ENCODE measurements around the gene PHF12.

PHF12 gene

GRCh38 chr17:28925912-28926365 lies 25.4 kb downstream of the PHF12 start:
- Histone ChIP-seq H3K36me3 (ENCODE audit: control insufficient read depth, insufficient read depth, low read length, severe bottlenecking) (peaks cover 48% of the 10 kb centered on the region), H3K4me1 (ENCODE audit: control insufficient read depth, insufficient read depth, low read length) (peaks cover 13% of the 10 kb centered on the region), H3K4me3 (ENCODE audit: low read length) (peak overlapping the region; percentile 21), H3K9me3 (ENCODE audit: control insufficient read depth, low read length) (peaks cover 9% of the 10 kb centered on the region), H3K9ac (ENCODE audit: low read length) (no peak overlapping the region), H3K27me3 (replicated peaks; ENCODE audit: control insufficient read depth, insufficient read depth, low read length) (no peaks in the 10 kb centered on the region)
- peak; percentile 63 for DNase-seq (ENCODE audit: low read depth)

GRCh38 chr17:28920201-28920600 lies 31.1 kb downstream of the PHF12 start:
- H3K9ac ChIP-seq (ENCODE audit: low read length), result no peak overlapping the region
- H3K9me3 ChIP-seq (ENCODE audit: control insufficient read depth, low read length), result no peaks in the 10 kb centered on the region
- H3K4me3 ChIP-seq (ENCODE audit: low read length), result no peak overlapping the region
- peaks cover 12% of the 10 kb centered on the region for H3K4me1 ChIP-seq (ENCODE audit: control insufficient read depth, insufficient read depth, low read length)
- peaks cover 84% of the 10 kb centered on the region for H3K36me3 ChIP-seq (ENCODE audit: control insufficient read depth, insufficient read depth, low read length, severe bottlenecking)
- DNase-seq (ENCODE audit: low read depth), result no peak
- H3K27me3 ChIP-seq (replicated peaks; ENCODE audit: control insufficient read depth, insufficient read depth, low read length), result no peaks in the 10 kb centered on the region

GRCh38 chr17:28918295-28918694 lies 33.0 kb downstream of the PHF12 start:
- no peak for DNase-seq (ENCODE audit: low read depth)
- no peaks in the 10 kb centered on the region for H3K27me3 ChIP-seq (replicated peaks; ENCODE audit: control insufficient read depth, insufficient read depth, low read length)
- peaks cover 9% of the 10 kb centered on the region for H3K4me1 ChIP-seq (ENCODE audit: control insufficient read depth, insufficient read depth, low read length)
- H3K36me3 ChIP-seq (ENCODE audit: control insufficient read depth, insufficient read depth, low read length, severe bottlenecking), result peaks cover 89% of the 10 kb centered on the region
- H3K9ac ChIP-seq (ENCODE audit: low read length), result no peak overlapping the region
- no peak overlapping the region for H3K4me3 ChIP-seq (ENCODE audit: low read length)
- no peaks in the 10 kb centered on the region for H3K9me3 ChIP-seq (ENCODE audit: control insufficient read depth, low read length)

- no peak overlapping the region for H3K4me3 ChIP-seq (ENCODE audit: low read length)
Measured at GRCh38 chr17:28917465-28917864, 33.9 kb downstream of the PHF12 start.

GRCh38 chr17:28917029-28917428 lies 34.3 kb downstream of the PHF12 start:
- Histone ChIP-seq H3K9ac (ENCODE audit: low read length) (no peak overlapping the region), H3K27me3 (replicated peaks; ENCODE audit: control insufficient read depth, insufficient read depth, low read length) (no peaks in the 10 kb centered on the region), H3K4me1 (ENCODE audit: control insufficient read depth, insufficient read depth, low read length) (peaks cover 9% of the 10 kb centered on the region), H3K4me3 (ENCODE audit: low read length) (no peak overlapping the region), H3K9me3 (ENCODE audit: control insufficient read depth, low read length) (no peaks in the 10 kb centered on the region), H3K36me3 (ENCODE audit: control insufficient read depth, insufficient read depth, low read length, severe bottlenecking) (peaks cover 92% of the 10 kb centered on the region)
- DNase-seq (ENCODE audit: low read depth), result no peak

More at GRCh38 chr17:28917465-28917864, 33.9 kb downstream of the PHF12 start:
- Histone ChIP-seq H3K4me1 (ENCODE audit: control insufficient read depth, insufficient read depth, low read length) (peaks cover 9% of the 10 kb centered on the region), H3K27me3 (replicated peaks; ENCODE audit: control insufficient read depth, insufficient read depth, low read length) (no peaks in the 10 kb centered on the region), H3K9ac (ENCODE audit: low read length) (peak overlapping the region; percentile 36), H3K36me3 (ENCODE audit: control insufficient read depth, insufficient read depth, low read length, severe bottlenecking) (peaks cover 89% of the 10 kb centered on the region), H3K9me3 (ENCODE audit: control insufficient read depth, low read length) (no peaks in the 10 kb centered on the region)
- no peak for DNase-seq (ENCODE audit: low read depth)

- H3K27me3 ChIP-seq (replicated peaks; ENCODE audit: control insufficient read depth, insufficient read depth, low read length), result no peaks in the 10 kb centered on the region
- no peak overlapping the region for H3K9ac ChIP-seq (ENCODE audit: low read length)
- no peak overlapping the region for H3K4me3 ChIP-seq (ENCODE audit: low read length)
- no peaks in the 10 kb centered on the region for H3K9me3 ChIP-seq (ENCODE audit: control insufficient read depth, low read length)
- peak; percentile 63 for DNase-seq (ENCODE audit: low read depth)
- peaks cover 92% of the 10 kb centered on the region for H3K36me3 ChIP-seq (ENCODE audit: control insufficient read depth, insufficient read depth, low read length, severe bottlenecking)
- peaks cover 9% of the 10 kb centered on the region for H3K4me1 ChIP-seq (ENCODE audit: control insufficient read depth, insufficient read depth, low read length)
Measured at GRCh38 chr17:28916302-28916934, 34.9 kb downstream of the PHF12 start.

GRCh38 chr17:28912938-28913333 lies 38.4 kb downstream of the PHF12 start:
- Histone ChIP-seq H3K4me1 (ENCODE audit: control insufficient read depth, insufficient read depth, low read length) (peaks cover 21% of the 10 kb centered on the region), H3K27me3 (replicated peaks; ENCODE audit: control insufficient read depth, insufficient read depth, low read length) (no peaks in the 10 kb centered on the region), H3K9ac (ENCODE audit: low read length) (no peak overlapping the region), H3K36me3 (ENCODE audit: control insufficient read depth, insufficient read depth, low read length, severe bottlenecking) (peaks cover 96% of the 10 kb centered on the region), H3K9me3 (ENCODE audit: control insufficient read depth, low read length) (no peaks in the 10 kb centered on the region), H3K4me3 (ENCODE audit: low read length) (no peak overlapping the region)
- DNase-seq (ENCODE audit: low read depth), result no peak

GRCh38 chr17:28912281-28912937 lies 38.9 kb downstream of the PHF12 start:
- H3K4me1 ChIP-seq (ENCODE audit: control insufficient read depth, insufficient read depth, low read length), result peaks cover 21% of the 10 kb centered on the region

GRCh38 chr17:28911411-28912045 lies 39.8 kb downstream of the PHF12 start:
- DNase-seq (ENCODE audit: low read depth), result no peak
- H3K27me3 ChIP-seq (replicated peaks; ENCODE audit: control insufficient read depth, insufficient read depth, low read length), result no peaks in the 10 kb centered on the region
- no peaks in the 10 kb centered on the region for H3K9me3 ChIP-seq (ENCODE audit: control insufficient read depth, low read length)
- no peak overlapping the region for H3K9ac ChIP-seq (ENCODE audit: low read length)
- peaks cover 20% of the 10 kb centered on the region for H3K4me1 ChIP-seq (ENCODE audit: control insufficient read depth, insufficient read depth, low read length)
- peaks cover 97% of the 10 kb centered on the region for H3K36me3 ChIP-seq (ENCODE audit: control insufficient read depth, insufficient read depth, low read length, severe bottlenecking)
- H3K4me3 ChIP-seq (ENCODE audit: low read length), result no peak overlapping the region

More at GRCh38 chr17:28912281-28912937, 38.9 kb downstream of the PHF12 start:
- no peak for DNase-seq (ENCODE audit: low read depth)
- Histone ChIP-seq H3K27me3 (replicated peaks; ENCODE audit: control insufficient read depth, insufficient read depth, low read length) (no peaks in the 10 kb centered on the region), H3K9ac (ENCODE audit: low read length) (no peak overlapping the region), H3K4me3 (ENCODE audit: low read length) (no peak overlapping the region), H3K9me3 (ENCODE audit: control insufficient read depth, low read length) (no peaks in the 10 kb centered on the region), H3K36me3 (ENCODE audit: control insufficient read depth, insufficient read depth, low read length, severe bottlenecking) (peaks cover 97% of the 10 kb centered on the region)

GRCh38 chr17:28910534-28910933 lies 40.8 kb downstream of the PHF12 start:
- peaks cover 97% of the 10 kb centered on the region for H3K36me3 ChIP-seq (ENCODE audit: control insufficient read depth, insufficient read depth, low read length, severe bottlenecking)
- no peak for DNase-seq (ENCODE audit: low read depth)
- H3K4me3 ChIP-seq (ENCODE audit: low read length), result no peak overlapping the region
- no peak overlapping the region for H3K9ac ChIP-seq (ENCODE audit: low read length)
- no peaks in the 10 kb centered on the region for H3K27me3 ChIP-seq (replicated peaks; ENCODE audit: control insufficient read depth, insufficient read depth, low read length)
- H3K9me3 ChIP-seq (ENCODE audit: control insufficient read depth, low read length), result no peaks in the 10 kb centered on the region
- peaks cover 20% of the 10 kb centered on the region for H3K4me1 ChIP-seq (ENCODE audit: control insufficient read depth, insufficient read depth, low read length)

- peak overlapping the region; percentile 42 for H3K4me3 ChIP-seq (ENCODE audit: low read length)
- H3K9me3 ChIP-seq (ENCODE audit: control insufficient read depth, low read length), result no peaks in the 10 kb centered on the region
- peak overlapping the region; percentile 70 for H3K9ac ChIP-seq (ENCODE audit: low read length)
- peaks cover 84% of the 10 kb centered on the region for H3K36me3 ChIP-seq (ENCODE audit: control insufficient read depth, insufficient read depth, low read length, severe bottlenecking)
- peak; percentile 80 for DNase-seq (ENCODE audit: low read depth)
- H3K4me1 ChIP-seq (ENCODE audit: control insufficient read depth, insufficient read depth, low read length), result peaks cover 20% of the 10 kb centered on the region
- H3K27me3 ChIP-seq (replicated peaks; ENCODE audit: control insufficient read depth, insufficient read depth, low read length), result no peaks in the 10 kb centered on the region
Measured at GRCh38 chr17:28908640-28909167, 42.6 kb downstream of the PHF12 start.
